Nephron (organoid): ENCODE measurements around the gene TENT5A.
A peak's percentile ranks its signal among the peaks of the same experiment; 100 is the strongest.
"Not testable (repeated sequence)": the region's sequence is repeated elsewhere in the genome, so short reads cannot be mapped to it uniquely, and the experiment has no call there.

Experiments used
- H3K27ac Mint-ChIP-seq, 3 experiments: 2 replicates each; pipeline ENCODE4 v1.8.0; 2020; ENCODE audit warnings: mixed read lengths in 3 of 3, mild to moderate bottlenecking in 2 of 3, moderate library complexity in 1 of 3
- H3K27me3 Mint-ChIP-seq: 2 replicates; pipeline ENCODE4 v1.8.0; 2021; ENCODE audit warnings: low read depth, mild to moderate bottlenecking, moderate library complexity, mixed read lengths
- H3K36me3 Mint-ChIP-seq: 2 replicates; pipeline ENCODE4 v1.8.0; 2020; ENCODE audit warnings: low read depth, mixed read lengths
- H3K4me1 Mint-ChIP-seq: 2 replicates; pipeline ENCODE4 v1.8.0; 2020; ENCODE audit warnings: mixed read lengths
- H3K4me3 Mint-ChIP-seq, 3 experiments: 2 replicates each; pipeline ENCODE4 v1.8.0; 2020; ENCODE audit warnings: mild to moderate bottlenecking in 3 of 3, mixed read lengths in 3 of 3, moderate library complexity in 2 of 3
- H3K9me3 Mint-ChIP-seq: 2 replicates; pipeline ENCODE4 v1.8.0; 2020; ENCODE audit warnings: mixed read lengths
- CTCF ChIP-seq, 3 experiments: fragments of 200-600 bp; sonication (generic); IDR thresholded peaks; one replicate each; pipeline ENCODE4 v1.5.0; 2021; ENCODE audit warnings: antibody characterized with exemption in 3 of 3; ENCODE audit not compliant: unreplicated experiment in 3 of 3

The TENT5A gene

GRCh38 chr6:81748994-81749393, 3.5 kb downstream of the TENT5A start:
- Mint-ChIP-seq H3K9me3 (no peaks in the 10 kb centered on the region), H3K27me3 (peaks cover 45% of the 10 kb centered on the region), H3K27ac (no peak overlapping the region), H3K4me1 (peaks cover 15% of the 10 kb centered on the region), H3K4me3 (peak overlapping the region in 2 of 3 experiments; percentile 42 to 98), H3K36me3 (no peaks in the 10 kb centered on the region)
- TF ChIP-seq CTCF (IDR thresholded peaks at IDR 0.05; ENCODE audit: unreplicated experiment in 3 of 3) = no peak

DNA sequence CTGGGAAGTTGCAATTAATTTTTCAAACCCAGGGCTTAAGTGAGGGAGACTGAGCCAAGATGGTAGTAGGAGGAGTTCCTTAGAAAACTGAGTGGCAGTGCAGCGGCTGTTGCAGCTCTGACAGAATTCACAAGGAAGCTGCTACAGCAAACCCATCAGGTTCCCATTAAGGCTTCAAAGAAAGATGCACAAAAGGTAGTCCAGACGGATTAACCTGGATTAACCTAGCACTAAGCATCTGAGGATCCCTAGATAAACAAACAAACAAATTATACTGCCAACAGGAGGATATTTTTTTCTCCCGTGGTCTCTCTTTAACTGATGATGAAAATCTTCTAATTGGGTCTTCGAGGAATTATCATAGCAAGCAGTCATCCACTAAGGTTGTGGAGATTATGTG, 5.2 kb downstream of the TENT5A start:
- Mint-ChIP-seq H3K9me3 (no peaks in the 10 kb centered on the region), H3K36me3 (no peaks in the 10 kb centered on the region), H3K4me3 (peak overlapping the region in 1 of 3 experiments; percentile 48), H3K27ac (no peak overlapping the region), H3K4me1 (peaks cover 15% of the 10 kb centered on the region), H3K27me3 (peaks cover 36% of the 10 kb centered on the region)
- TF ChIP-seq CTCF (IDR thresholded peaks at IDR 0.05; ENCODE audit: unreplicated experiment in 3 of 3) = no peak

GRCh38 chr6:81744131-81744530, 8.3 kb downstream of the TENT5A start:
- peaks cover 9% of the 10 kb centered on the region for H3K4me1 Mint-ChIP-seq
- no peak overlapping the region for H3K27ac Mint-ChIP-seq
- no peak overlapping the region for H3K4me3 Mint-ChIP-seq
- peaks cover 8% of the 10 kb centered on the region for H3K27me3 Mint-ChIP-seq
- H3K9me3 Mint-ChIP-seq = no peaks in the 10 kb centered on the region
- H3K36me3 Mint-ChIP-seq = no peaks in the 10 kb centered on the region
- TF ChIP-seq CTCF (IDR thresholded peaks at IDR 0.05; ENCODE audit: unreplicated experiment in 3 of 3) = no peak

- no peak overlapping the region for H3K4me3 Mint-ChIP-seq
- H3K27me3 Mint-ChIP-seq = peaks cover 4% of the 10 kb centered on the region
- H3K27ac Mint-ChIP-seq = no peak overlapping the region
- no peak for TF ChIP-seq CTCF (IDR thresholded peaks at IDR 0.05; ENCODE audit: unreplicated experiment in 3 of 3)
- H3K9me3 Mint-ChIP-seq = no peaks in the 10 kb centered on the region
- H3K36me3 Mint-ChIP-seq = no peaks in the 10 kb centered on the region
- H3K4me1 Mint-ChIP-seq = peaks cover 4% of the 10 kb centered on the region
Measured at GRCh38 chr6:81743649-81744048, 8.8 kb downstream of the TENT5A start.

DNA sequence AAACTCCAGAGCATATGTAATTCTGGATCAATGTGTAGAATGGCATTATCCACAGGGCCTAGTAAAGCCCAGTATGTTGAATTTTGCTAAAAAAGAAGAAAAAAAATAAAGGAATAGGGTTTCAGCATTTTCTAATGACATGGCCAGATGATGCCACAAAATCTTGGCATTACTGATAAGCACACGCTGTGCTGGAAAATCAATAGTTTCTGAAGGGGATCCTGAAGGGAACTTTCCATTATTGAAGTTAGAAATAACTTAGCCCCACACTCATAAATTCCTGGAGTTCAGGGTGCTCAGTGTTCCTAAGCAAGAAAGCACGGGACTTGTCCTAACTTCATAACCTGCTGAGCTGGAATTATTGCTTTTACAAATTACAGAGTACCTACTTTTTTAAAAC, 10.8 kb downstream of the TENT5A start:
- TF ChIP-seq CTCF (IDR thresholded peaks at IDR 0.05; ENCODE audit: unreplicated experiment in 3 of 3) = no peak
- no peak overlapping the region for H3K27ac Mint-ChIP-seq
- no peaks in the 10 kb centered on the region for H3K4me1 Mint-ChIP-seq
- H3K4me3 Mint-ChIP-seq = no peak overlapping the region
- no peaks in the 10 kb centered on the region for H3K36me3 Mint-ChIP-seq
- no peaks in the 10 kb centered on the region for H3K9me3 Mint-ChIP-seq
- no peaks in the 10 kb centered on the region for H3K27me3 Mint-ChIP-seq

GRCh38 chr6:81740591-81740990, 11.9 kb downstream of the TENT5A start:
- H3K9me3 Mint-ChIP-seq, H3K27ac Mint-ChIP-seq, H3K36me3 Mint-ChIP-seq, H3K27me3 Mint-ChIP-seq, H3K4me1 Mint-ChIP-seq, H3K4me3 Mint-ChIP-seq: not testable (repeated sequence)
